Activated gamma-delta T cell (primary cell): ENCODE data around the gene CMC4.

ENCODE experiments used
- DNase-seq: peaks from one replicate; lab custom pipeline; 2025; lab: John Stamatoyannopoulos, UW

Gene CMC4

GRCh38 chrX:155053656-155054055 lies 17.3 kb downstream of the CMC4 start:
- DNase-seq = no peak

GRCh38 chrX:155052738-155053498 lies 18.0 kb downstream of the CMC4 start:
- DNase-seq = no peak

GRCh38 chrX:155048977-155049619 lies 21.8 kb downstream of the CMC4 start:
- DNase-seq = no peak

GRCh38 chrX:155046811-155047528 lies 24.0 kb downstream of the CMC4 start:
- DNase-seq = no peak

GRCh38 chrX:155046129-155046810 lies 24.7 kb downstream of the CMC4 start:
- DNase-seq = no peak

- DNase-seq = no peak
Observed at GRCh38 chrX:155035688-155036087, 35.2 kb downstream of the CMC4 start.

GRCh38 chrX:155031657-155032056 lies 39.3 kb downstream of the CMC4 start:
- no peak for DNase-seq

GRCh38 chrX:155028877-155029291 lies 42.1 kb downstream of the CMC4 start:
- DNase-seq = no peak

- DNase-seq = no peak
Observed at GRCh38 chrX:155028129-155028528, 42.8 kb downstream of the CMC4 start.

GRCh38 chrX:155027509-155028066 lies 43.3 kb downstream of the CMC4 start:
- DNase-seq = no peak

GRCh38 chrX:155026727-155027508 lies 44.0 kb downstream of the CMC4 start, which contains the start of gene FUNDC2:
Gene FUNDC2 (plus strand): TSS chrX:155026844. CDS start chrX:155026939, 95 bp downstream.
- DNase-seq = peak; percentile 90

- no peak for DNase-seq
Observed at GRCh38 chrX:155026420-155026726, 44.6 kb downstream of the CMC4 start.

GRCh38 chrX:155023907-155024833 lies 46.8 kb downstream of the CMC4 start:
- DNase-seq = no peak

GRCh38 chrX:155022585-155022984 lies 48.4 kb downstream of the CMC4 start, which contains the start of gene F8:
Gene F8 (minus strand): TSS chrX:155022723. CDS start chrX:155022552, 171 bp downstream.
- DNase-seq = no peak

- no peak for DNase-seq
Observed at GRCh38 chrX:155020591-155020990, 50.3 kb downstream of the CMC4 start.
